ENCODE data around the gene ANKFN1. TPM values are rescaled to one million over a fixed set of nuclear protein-coding genes. Genes with fewer than 3 reads are reported as not detected.

ANKFN1 gene
- total RNA-seq, 1 experiment from 2014 or later = not detected

- ATAC-seq (no peak), DNase-seq (ENCODE audit: low read depth, low spot score) (no peak)
- H3K4me1 ChIP-seq (ENCODE audit: control insufficient read depth, insufficient read depth, low read length) = no peaks in the 10 kb centered on the region
- no peak overlapping the region for H3K4me3 ChIP-seq (ENCODE audit: low read depth in 2 of 2, low read length in 2 of 2)
- no peaks in the 10 kb centered on the region for H3K36me3 ChIP-seq (ENCODE audit: control insufficient read depth, insufficient read depth, low read length)
- no peak overlapping the region for H3K27ac ChIP-seq (ENCODE audit: low read length)
- ChIA-PET CTCF (no interaction called here), POLR2A (no interaction called here)
- intact Hi-C loops (cut with micrococcal nuclease; ENCODE audit: unreplicated experiment) (no loop called here), in situ Hi-C loops (cut with HindIII; ENCODE audit: low pct_unique_long_range_greater_than_20kb, low sequenced_read_pairs) (no loop called here)
- H3K27me3 ChIP-seq (ENCODE audit: control insufficient read depth, insufficient read depth, low read length) = no peaks in the 10 kb centered on the region
- BruUV-seq (replicated peaks) = no TSS peak
- H3K9me3 ChIP-seq (ENCODE audit: control insufficient read depth, insufficient read depth, low read depth, low read length) = no peaks in the 10 kb centered on the region
- TF ChIP-seq POLR2AphosphoS5 (IDR thresholded peaks at IDR 0.05; ENCODE audit: low read depth, low read length) (no peak), SIN3A (IDR thresholded peaks at IDR 0.05; ENCODE audit: borderline replicate concordance, insufficient read depth, low read depth, low read length) (no peak), CTCF (IDR thresholded peaks at IDR 0.05) (no peak), TCF7L2 (IDR thresholded peaks at IDR 0.05; ENCODE audit: low read depth, low read length) (no peak), REST (IDR thresholded peaks at IDR 0.05; ENCODE audit: insufficient read depth in 1 of 2, low read depth in 2 of 2, low read length in 1 of 2) (no peak)
These were observed 59.8 kb downstream of the ANKFN1 start for GRCh38 chr17:56213031-56213430.

GRCh38 chr17:56217921-56218320, 64.6 kb downstream of the ANKFN1 start:
- CTCF ChIA-PET = no interaction called here
- Histone ChIP-seq H3K4me1 (ENCODE audit: control insufficient read depth, insufficient read depth, low read length) (no peaks in the 10 kb centered on the region), H3K4me3 (ENCODE audit: low read depth in 2 of 2, low read length in 2 of 2) (no peak overlapping the region), H3K36me3 (ENCODE audit: control insufficient read depth, insufficient read depth, low read length) (no peaks in the 10 kb centered on the region), H3K9me3 (ENCODE audit: control insufficient read depth, insufficient read depth, low read depth, low read length) (no peaks in the 10 kb centered on the region), H3K27me3 (ENCODE audit: control insufficient read depth, insufficient read depth, low read length) (no peaks in the 10 kb centered on the region), H3K27ac (ENCODE audit: low read length) (no peak overlapping the region)
- ATAC-seq = no peak
- intact Hi-C loops (cut with micrococcal nuclease; ENCODE audit: unreplicated experiment) = no loop called here
- in situ Hi-C loops (cut with HindIII; ENCODE audit: low pct_unique_long_range_greater_than_20kb, low sequenced_read_pairs) = no loop called here
- TF ChIP-seq POLR2AphosphoS5 (IDR thresholded peaks at IDR 0.05; ENCODE audit: low read depth, low read length) = no peak
- no peak for TF ChIP-seq TCF7L2 (IDR thresholded peaks at IDR 0.05; ENCODE audit: low read depth, low read length)
- no peak for TF ChIP-seq REST (IDR thresholded peaks at IDR 0.05; ENCODE audit: insufficient read depth in 1 of 2, low read depth in 2 of 2, low read length in 1 of 2)
- TF ChIP-seq SIN3A (IDR thresholded peaks at IDR 0.05; ENCODE audit: borderline replicate concordance, insufficient read depth, low read depth, low read length) = no peak
- TF ChIP-seq CTCF (IDR thresholded peaks at IDR 0.05) = no peak
- POLR2A ChIA-PET = no interaction called here
- DNase-seq (ENCODE audit: low read depth, low spot score) = no peak
- BruUV-seq (replicated peaks) = no TSS peak
